KMS-11 (cell line): ENCODE results near the gene KYAT1.

Experiments
- H2AFZ ChIP-seq: fragments of 200-600 bp; sonication (generic); 2 replicates; pipeline ENCODE4 v1.6.1; 2016; ENCODE audit warnings: antibody characterized with exemption, mixed run types, low read depth
- H3K27ac ChIP-seq: fragments of 200-600 bp; sonication (generic); 2 replicates; pipeline ENCODE4 v1.6.1; 2016; ENCODE audit warnings: mild to moderate bottlenecking, mixed run types
- H3K27me3 ChIP-seq: fragments of 200-600 bp; sonication (generic); 2 replicates; pipeline ENCODE4 v1.6.1; 2017; ENCODE audit warnings: mild to moderate bottlenecking, low read depth, mixed run types, moderate library complexity; ENCODE audit not compliant: insufficient read depth
- H3K36me3 ChIP-seq: fragments of 200-600 bp; sonication (generic); 2 replicates; pipeline ENCODE4 v1.6.1; 2017; ENCODE audit warnings: mild to moderate bottlenecking, mixed run types; ENCODE audit not compliant: insufficient read depth
- H3K4me1 ChIP-seq: fragments of 200-600 bp; sonication (generic); 2 replicates; pipeline ENCODE4 v1.6.1; 2016; ENCODE audit warnings: mild to moderate bottlenecking, low read depth, mixed run types; ENCODE audit not compliant: poor library complexity, severe bottlenecking
- H3K4me2 ChIP-seq: fragments of 200-600 bp; sonication (generic); 2 replicates; pipeline ENCODE4 v1.7.0; 2016; ENCODE audit warnings: mild to moderate bottlenecking, mixed run types
- H3K4me3 ChIP-seq: fragments of 200-600 bp; sonication (generic); IDR thresholded peaks from 2 replicates; pipeline ENCODE4 v1.6.1; 2017; ENCODE audit warnings: low read depth, low read length, mixed read lengths; ENCODE audit not compliant: insufficient read depth
- H3K79me2 ChIP-seq: fragments of 200-600 bp; sonication (generic); 2 replicates; pipeline ENCODE4 v1.6.1; 2016; ENCODE audit warnings: low read depth, mixed run types; ENCODE audit not compliant: insufficient read depth
- H3K9ac ChIP-seq: fragments of 200-600 bp; sonication (generic); 2 replicates; pipeline ENCODE4 v1.6.1; 2016; ENCODE audit warnings: mild to moderate bottlenecking, mixed run types
- H4K20me1 ChIP-seq: fragments of 200-600 bp; sonication (generic); 2 replicates; pipeline ENCODE4 v1.6.1; 2016; ENCODE audit warnings: mild to moderate bottlenecking, mixed run types; ENCODE audit not compliant: insufficient read depth
- TF ChIP-seq, protein P1 (sequence below): fragments of 200-600 bp; sonication (generic); conservative IDR thresholded peaks from 2 replicates; pipeline ENCODE4 v1.6.1; 2017; ENCODE audit warnings: low read depth, mild to moderate bottlenecking, antibody characterized with exemption, low read length, moderate library complexity, mixed read lengths

Gene KYAT1

DNA sequence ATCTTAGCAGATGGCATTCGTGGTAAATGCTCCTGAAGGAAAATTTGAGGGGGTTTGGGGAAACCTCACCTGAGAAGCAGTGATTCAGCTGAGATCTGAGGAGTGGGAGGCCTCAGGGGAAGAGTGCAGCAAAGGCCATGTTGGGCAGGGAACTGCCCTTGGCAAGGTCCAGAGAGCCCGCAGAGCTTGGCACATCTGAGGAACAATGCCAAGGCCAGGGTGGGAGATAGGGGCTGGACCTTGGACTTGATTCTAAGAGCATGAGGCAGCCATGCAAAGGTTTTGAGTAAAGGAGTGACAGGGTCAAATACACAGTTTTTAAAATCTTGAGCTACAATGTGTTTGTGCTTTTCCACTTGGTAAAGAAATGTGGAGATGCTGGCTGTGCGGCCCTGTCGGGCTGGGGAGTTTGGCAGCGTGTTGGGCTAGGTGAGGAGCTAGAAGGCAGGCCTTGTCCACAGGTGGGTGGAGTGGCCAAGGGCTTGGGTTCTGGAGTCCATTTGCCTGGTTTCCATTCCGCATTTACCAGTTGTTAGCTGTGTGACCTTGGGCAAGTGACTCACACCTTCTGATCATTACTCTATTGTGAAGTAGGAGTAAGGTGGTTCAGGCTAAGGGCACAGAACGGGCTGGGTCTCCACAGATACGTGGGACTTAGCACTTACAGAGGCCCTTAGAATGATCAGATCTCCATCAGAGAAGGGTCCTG is 88.6 kb downstream of the KYAT1 start:
- H3K4me2 ChIP-seq: no peak overlapping the region
- no peak overlapping the region for H3K27ac ChIP-seq
- peaks cover 7% of the 10 kb centered on the region for H3K4me1 ChIP-seq
- H3K27me3 ChIP-seq: no peaks in the 10 kb centered on the region
- TF ChIP-seq, protein P1, sequence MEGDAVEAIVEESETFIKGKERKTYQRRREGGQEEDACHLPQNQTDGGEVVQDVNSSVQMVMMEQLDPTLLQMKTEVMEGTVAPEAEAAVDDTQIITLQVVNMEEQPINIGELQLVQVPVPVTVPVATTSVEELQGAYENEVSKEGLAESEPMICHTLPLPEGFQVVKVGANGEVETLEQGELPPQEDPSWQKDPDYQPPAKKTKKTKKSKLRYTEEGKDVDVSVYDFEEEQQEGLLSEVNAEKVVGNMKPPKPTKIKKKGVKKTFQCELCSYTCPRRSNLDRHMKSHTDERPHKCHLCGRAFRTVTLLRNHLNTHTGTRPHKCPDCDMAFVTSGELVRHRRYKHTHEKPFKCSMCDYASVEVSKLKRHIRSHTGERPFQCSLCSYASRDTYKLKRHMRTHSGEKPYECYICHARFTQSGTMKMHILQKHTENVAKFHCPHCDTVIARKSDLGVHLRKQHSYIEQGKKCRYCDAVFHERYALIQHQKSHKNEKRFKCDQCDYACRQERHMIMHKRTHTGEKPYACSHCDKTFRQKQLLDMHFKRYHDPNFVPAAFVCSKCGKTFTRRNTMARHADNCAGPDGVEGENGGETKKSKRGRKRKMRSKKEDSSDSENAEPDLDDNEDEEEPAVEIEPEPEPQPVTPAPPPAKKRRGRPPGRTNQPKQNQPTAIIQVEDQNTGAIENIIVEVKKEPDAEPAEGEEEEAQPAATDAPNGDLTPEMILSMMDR: no peak
- no peak overlapping the region for H3K9ac ChIP-seq
- peaks cover 3% of the 10 kb centered on the region; the same call in 1 of the 2 replicates for H3K79me2 ChIP-seq
- H3K36me3 ChIP-seq: no peaks in the 10 kb centered on the region; the same call in 1 of the 2 replicates
- H4K20me1 ChIP-seq: no peaks in the 10 kb centered on the region
- no peak overlapping the region for H3K4me3 ChIP-seq
- no peak overlapping the region for H2AFZ ChIP-seq

DNA sequence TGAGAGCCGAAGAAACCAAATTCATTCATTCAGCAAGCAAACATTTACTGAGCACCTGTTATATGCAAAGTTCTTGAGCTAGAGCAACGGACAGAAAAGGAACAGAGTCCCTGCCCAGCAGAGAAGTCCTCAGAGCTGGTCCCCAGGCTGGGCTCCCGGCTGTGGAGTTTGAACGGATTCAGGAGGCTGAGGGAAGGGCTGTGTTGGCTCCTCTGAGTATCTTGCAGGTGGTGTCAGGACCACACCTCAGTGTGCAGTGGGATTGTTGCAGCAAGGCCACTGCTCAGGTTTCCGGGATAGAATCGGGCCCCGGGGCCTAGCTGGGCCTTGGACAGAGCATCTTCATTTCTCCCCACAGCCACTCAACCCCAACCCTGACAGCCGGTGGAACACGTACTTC is 89.6 kb downstream of the KYAT1 start:
- Histone ChIP-seq H3K4me1 (peaks cover 11% of the 10 kb centered on the region), H3K4me2 (no peak overlapping the region), H3K36me3 (no peaks in the 10 kb centered on the region; the same call in 1 of the 2 replicates), H2AFZ (no peak overlapping the region), H4K20me1 (no peaks in the 10 kb centered on the region), H3K79me2 (peaks cover 12% of the 10 kb centered on the region; the same call in 1 of the 2 replicates), H3K9ac (no peak overlapping the region), H3K27me3 (no peaks in the 10 kb centered on the region), H3K27ac (no peak overlapping the region), H3K4me3 (no peak overlapping the region)
- TF ChIP-seq, protein P1: no peak

DNA sequence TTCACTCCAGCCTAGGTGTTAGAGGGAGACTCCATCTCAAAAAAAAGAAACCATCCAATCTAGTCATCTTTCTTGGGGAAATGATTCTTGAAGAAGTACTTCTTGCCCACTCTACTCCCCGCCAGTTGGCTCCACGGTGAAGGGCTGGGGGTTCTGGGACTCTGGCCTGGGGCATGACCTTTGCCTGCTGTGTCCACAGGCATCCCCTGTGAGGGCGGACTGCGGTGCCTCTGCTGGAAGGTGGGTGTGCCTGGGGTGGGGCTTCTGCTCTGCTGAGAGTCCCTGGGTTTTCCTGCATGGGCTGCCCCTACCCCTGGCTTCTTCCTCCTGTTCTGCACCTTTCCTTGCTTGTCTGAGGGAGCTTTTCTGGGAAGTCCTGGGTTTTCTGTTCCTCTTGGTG is 91.2 kb downstream of the KYAT1 start:
- Histone ChIP-seq H3K27me3 (no peaks in the 10 kb centered on the region), H3K79me2 (peaks cover 13% of the 10 kb centered on the region; the same call in 1 of the 2 replicates), H3K36me3 (no peaks in the 10 kb centered on the region)

DNA sequence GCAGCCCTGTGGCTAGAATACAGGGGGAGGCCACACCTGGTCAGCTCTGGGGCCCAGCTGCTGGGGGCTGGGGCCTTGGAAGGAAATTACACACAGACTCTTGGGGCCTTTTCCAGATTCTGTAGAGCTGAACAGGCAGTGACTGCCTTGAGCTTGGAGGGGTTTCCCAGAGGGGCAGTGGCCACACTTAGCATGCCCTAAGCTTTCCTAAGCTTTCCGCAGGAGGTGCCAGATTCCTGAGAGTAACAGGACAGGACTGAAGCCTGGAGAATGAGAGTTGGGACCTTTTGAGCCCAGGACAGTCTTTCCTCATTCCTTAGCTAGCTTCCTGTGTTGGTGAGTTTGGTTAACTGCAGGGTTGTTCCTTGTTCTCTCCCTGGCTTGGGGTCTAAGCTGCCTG is 93.3 kb downstream of the KYAT1 start:
- TF ChIP-seq, protein P1: no peak
- no peaks in the 10 kb centered on the region for H4K20me1 ChIP-seq
- H3K79me2 ChIP-seq: peaks cover 13% of the 10 kb centered on the region; the same call in 1 of the 2 replicates
- no peaks in the 10 kb centered on the region for H3K36me3 ChIP-seq
- H3K4me2 ChIP-seq: peak overlapping the region; percentile 99
- H2AFZ ChIP-seq: no peak overlapping the region
- peaks cover 15% of the 10 kb centered on the region for H3K4me1 ChIP-seq
- no peaks in the 10 kb centered on the region for H3K27me3 ChIP-seq
- H3K9ac ChIP-seq: no peak overlapping the region
- no peak overlapping the region for H3K4me3 ChIP-seq
- H3K27ac ChIP-seq: no peak overlapping the region

More for the DNA sequence above, 91.2 kb downstream of the KYAT1 start:
- Histone ChIP-seq H4K20me1 (no peaks in the 10 kb centered on the region), H3K27ac (no peak overlapping the region), H3K4me1 (peaks cover 11% of the 10 kb centered on the region), H3K4me3 (no peak overlapping the region), H2AFZ (no peak overlapping the region), H3K9ac (no peak overlapping the region), H3K4me2 (no peak overlapping the region)
- TF ChIP-seq, protein P1: no peak
